ENCODE results near the gene NEDD4L. TPM values are rescaled to one million over a fixed set of nuclear protein-coding genes. Genes with fewer than 3 reads are reported as not detected.
A peak's percentile ranks its signal among the peaks of the same experiment; 100 is the strongest.

The NEDD4L gene
- total and polyA plus RNA-seq, 10 of the 15 experiments (the other 5 are each of a cell fraction or from before 2014, with no cell fraction given) = 7.4 to 24.0 (median 17.7) TPM

DNA sequence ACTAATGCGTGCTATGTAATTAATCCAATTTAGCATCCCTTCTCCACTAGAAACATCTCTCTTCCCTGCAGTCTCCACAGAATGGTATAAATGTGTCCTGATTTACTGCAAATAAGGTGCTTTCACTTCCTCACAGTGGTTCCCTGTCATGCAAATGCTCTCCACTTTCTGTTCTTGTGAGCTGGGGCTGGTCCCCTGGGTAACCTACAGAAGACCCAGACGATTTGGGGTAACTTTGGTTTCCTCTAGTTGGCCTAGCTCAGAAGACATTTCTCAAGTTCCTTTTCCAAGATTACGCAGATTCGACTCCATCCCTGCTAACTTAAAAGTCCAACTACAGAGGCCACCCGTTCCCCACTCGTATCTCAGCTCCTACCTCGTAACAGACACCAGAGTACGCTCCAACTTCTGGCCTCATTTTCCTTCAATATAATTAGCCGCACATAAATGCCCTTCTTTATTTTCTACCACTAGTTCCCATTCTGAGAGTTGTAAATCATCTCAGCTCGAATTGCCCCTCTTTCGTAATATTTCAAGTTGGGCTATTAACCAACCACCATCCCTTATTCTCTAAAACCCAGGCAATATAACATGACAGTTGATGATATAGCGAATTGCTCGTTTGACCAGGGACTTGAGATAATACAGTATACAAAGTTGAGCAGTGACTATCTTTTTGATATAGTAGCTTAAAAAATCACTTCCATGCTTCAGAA, 28.8 kb upstream of the NEDD4L start:
- Histone ChIP-seq H3K4me1 (ENCODE audit: control insufficient read depth, insufficient read depth, low read length) (peaks cover 5% of the 10 kb centered on the region; the same call in 1 of the 2 replicates), H3K79me2 (ENCODE audit: control insufficient read depth, insufficient read depth, low read length) (no peaks in the 10 kb centered on the region), H3K27me3 (replicated peaks in 1 of 2; ENCODE audit: control insufficient read depth in 2 of 2, insufficient read depth in 2 of 2, low read length in 1 of 2) (no peaks in the 10 kb centered on the region), H3K9ac (ENCODE audit: control insufficient read depth, insufficient read depth, low read length) (no peak overlapping the region), H3K27ac (ENCODE audit: control insufficient read depth, insufficient read depth) (no peak overlapping the region), H2AFZ (ENCODE audit: control insufficient read depth, low read depth, low read length) (no peak overlapping the region), H3K9me3 (replicated peaks; ENCODE audit: control insufficient read depth, insufficient read depth, low read length) (peaks cover 4% of the 10 kb centered on the region; the same call in 2 of the 3 replicates), H3K4me2 (ENCODE audit: control insufficient read depth, insufficient read depth) (peak overlapping the region; percentile 67), H3K36me3 (ENCODE audit: control insufficient read depth in 2 of 2, insufficient read depth in 2 of 2, low read length in 1 of 2) (no peaks in the 10 kb centered on the region), H3K4me3 (no peak overlapping the region), H4K20me1 (ENCODE audit: control insufficient read depth, insufficient read depth) (no peaks in the 10 kb centered on the region)
- RAD21 ChIA-PET (ENCODE audit: unreplicated experiment) = interaction anchor here (0.7 to 1.2 kb wide), 3 partner anchors 27 to 166 kb away, joined by 3 to 4 read pairs (median 3); no protein-coding TSS in a partner anchor
- POLR2A ChIA-PET = no interaction called here
- DNase-seq (ENCODE audit: low read depth, low spot score) = peak; percentile 71
- in situ Hi-C loops (cut with MboI) (no loop called here), intact Hi-C loops (cut with micrococcal nuclease; ENCODE audit: unreplicated experiment) (no loop called here)
- CTCF ChIA-PET = interaction anchor here (1.5 to 1.7 kb wide), 4 partner anchors 23 to 106 kb away, joined by 4 to 7 read pairs (median 6); no protein-coding TSS in a partner anchor
- BruUV-seq (replicated peaks) = no TSS peak
- FAIRE-seq = peak; percentile 95
- peak; percentile 100 for ATAC-seq
- 40% methylated on average over 13 of the region's 13 CpGs for WGBS (ENCODE audit: insufficient coverage, insufficient replicate concordance, low lambda C conversion rate, missing lambda C conversion rate)
- SMC1A ChIA-PET (ENCODE audit: uncharacterized antibody, unreplicated experiment) = interaction anchor here (0.6 to 2.0 kb wide), 11 partner anchors 9 to 274 kb away, joined by 3 to 5 read pairs (median 4); no protein-coding TSS in a partner anchor
- TF ChIP-seq TCF7 (IDR thresholded peaks at IDR 0.05; ENCODE audit: borderline replicate concordance) = no peak
- peak; percentile 79 for TF ChIP-seq RUNX3 (IDR thresholded peaks at IDR 0.05; ENCODE audit: low read length)
- TF ChIP-seq, protein P1, sequence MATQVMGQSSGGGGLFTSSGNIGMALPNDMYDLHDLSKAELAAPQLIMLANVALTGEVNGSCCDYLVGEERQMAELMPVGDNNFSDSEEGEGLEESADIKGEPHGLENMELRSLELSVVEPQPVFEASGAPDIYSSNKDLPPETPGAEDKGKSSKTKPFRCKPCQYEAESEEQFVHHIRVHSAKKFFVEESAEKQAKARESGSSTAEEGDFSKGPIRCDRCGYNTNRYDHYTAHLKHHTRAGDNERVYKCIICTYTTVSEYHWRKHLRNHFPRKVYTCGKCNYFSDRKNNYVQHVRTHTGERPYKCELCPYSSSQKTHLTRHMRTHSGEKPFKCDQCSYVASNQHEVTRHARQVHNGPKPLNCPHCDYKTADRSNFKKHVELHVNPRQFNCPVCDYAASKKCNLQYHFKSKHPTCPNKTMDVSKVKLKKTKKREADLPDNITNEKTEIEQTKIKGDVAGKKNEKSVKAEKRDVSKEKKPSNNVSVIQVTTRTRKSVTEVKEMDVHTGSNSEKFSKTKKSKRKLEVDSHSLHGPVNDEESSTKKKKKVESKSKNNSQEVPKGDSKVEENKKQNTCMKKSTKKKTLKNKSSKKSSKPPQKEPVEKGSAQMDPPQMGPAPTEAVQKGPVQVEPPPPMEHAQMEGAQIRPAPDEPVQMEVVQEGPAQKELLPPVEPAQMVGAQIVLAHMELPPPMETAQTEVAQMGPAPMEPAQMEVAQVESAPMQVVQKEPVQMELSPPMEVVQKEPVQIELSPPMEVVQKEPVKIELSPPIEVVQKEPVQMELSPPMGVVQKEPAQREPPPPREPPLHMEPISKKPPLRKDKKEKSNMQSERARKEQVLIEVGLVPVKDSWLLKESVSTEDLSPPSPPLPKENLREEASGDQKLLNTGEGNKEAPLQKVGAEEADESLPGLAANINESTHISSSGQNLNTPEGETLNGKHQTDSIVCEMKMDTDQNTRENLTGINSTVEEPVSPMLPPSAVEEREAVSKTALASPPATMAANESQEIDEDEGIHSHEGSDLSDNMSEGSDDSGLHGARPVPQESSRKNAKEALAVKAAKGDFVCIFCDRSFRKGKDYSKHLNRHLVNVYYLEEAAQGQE (IDR thresholded peaks at IDR 0.05; ENCODE audit: low read depth, low read length) = no peak
- TF ChIP-seq RELB (IDR thresholded peaks at IDR 0.05; ENCODE audit: low read depth) = peak; percentile 67
- TF ChIP-seq BCL11A (IDR thresholded peaks at IDR 0.05; ENCODE audit: low read depth, low read length) = peak; percentile 83
- TF ChIP-seq GATAD2B (conservative IDR thresholded peaks at IDR 0.05; ENCODE audit: low read depth) = peak; percentile 51; the same call in 1 of the 2 replicates
- no peak for TF ChIP-seq NR2C2 (IDR thresholded peaks at IDR 0.05; ENCODE audit: borderline replicate concordance, control insufficient read depth, insufficient read length, low read depth)
- TF ChIP-seq IRF4 (IDR thresholded peaks at IDR 0.05; ENCODE audit: low read depth, low read length) = peak; percentile 90
- TF ChIP-seq, protein P2, sequence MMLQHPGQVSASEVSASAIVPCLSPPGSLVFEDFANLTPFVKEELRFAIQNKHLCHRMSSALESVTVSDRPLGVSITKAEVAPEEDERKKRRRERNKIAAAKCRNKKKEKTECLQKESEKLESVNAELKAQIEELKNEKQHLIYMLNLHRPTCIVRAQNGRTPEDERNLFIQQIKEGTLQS (IDR thresholded peaks at IDR 0.05; ENCODE audit: borderline replicate concordance, extremely low read depth, low read depth, low read length) = no peak
- peak; percentile 75 for TF ChIP-seq IKZF1 (conservative IDR thresholded peaks at IDR 0.05)
- no peak for TF ChIP-seq ZNF622 (IDR thresholded peaks at IDR 0.05)
- TF ChIP-seq PAX5 (IDR thresholded peaks at IDR 0.05; ENCODE audit: borderline replicate concordance, low read depth, low read length) = peak; percentile 61; the same call in 1 of the 2 replicates
- no peak for TF ChIP-seq ATF7 (IDR thresholded peaks at IDR 0.05; ENCODE audit: low read depth)
- peak; percentile 20 for TF ChIP-seq SP1 (IDR thresholded peaks at IDR 0.05; ENCODE audit: low read depth, low read length)
- peak; percentile 92 for TF ChIP-seq DPF2 (IDR thresholded peaks at IDR 0.05)
